Smooth muscle cell (in vitro differentiated cells): ENCODE data around the gene SEZ6L2. TPM values are rescaled to one million over a fixed set of nuclear protein-coding genes. Genes with fewer than 3 reads are reported as not detected.

Source experiments
- DNase-seq: peaks from one replicate; lab custom pipeline; 2025; ENCODE audit not compliant: unreplicated experiment; lab: John Stamatoyannopoulos, UW
- H2AFZ ChIP-seq: fragments of 200-600 bp; sonication (generic); 2 replicates; pipeline ENCODE4 v1.6.0; 2016; ENCODE audit warnings: antibody characterized with exemption, low read depth, mild to moderate bottlenecking
- H3F3A ChIP-seq: fragments of 200-600 bp; sonication (generic); 2 replicates; pipeline ENCODE4 v1.6.0; 2017; ENCODE audit warnings: antibody characterized with exemption, low read depth
- H3K27ac ChIP-seq: fragments of 200-600 bp; sonication (generic); 2 replicates; pipeline ENCODE4 v1.5.1; 2016; ENCODE audit warnings: low read depth, mild to moderate bottlenecking
- H3K27me3 ChIP-seq: fragments of 200-600 bp; sonication (generic); 2 replicates; pipeline ENCODE4 v1.6.1; 2016; ENCODE audit warnings: low read depth, mild to moderate bottlenecking
- H3K36me3 ChIP-seq: fragments of 200-600 bp; sonication (generic); 2 replicates; pipeline ENCODE4 v1.5.1; 2016; ENCODE audit warnings: low read depth
- H3K4me1 ChIP-seq: fragments of 200-600 bp; sonication (generic); 2 replicates; pipeline ENCODE4 v1.5.1; 2016; ENCODE audit warnings: low read depth
- H3K4me2 ChIP-seq: fragments of 200-600 bp; sonication (generic); 2 replicates; pipeline ENCODE4 v1.6.0; 2016; ENCODE audit warnings: mild to moderate bottlenecking
- H3K4me3 ChIP-seq: fragments of 200-600 bp; sonication (generic); 2 replicates; pipeline ENCODE4 v1.5.1; 2016; ENCODE audit warnings: mild to moderate bottlenecking
- H3K79me2 ChIP-seq: fragments of 200-600 bp; sonication (generic); 2 replicates; pipeline ENCODE4 v1.6.0; 2016; ENCODE audit warnings: low read depth, mild to moderate bottlenecking
- H3K9ac ChIP-seq: fragments of 200-600 bp; sonication (generic); 2 replicates; pipeline ENCODE4 v1.6.0; 2016; ENCODE audit warnings: low read depth
- H3K9me3 ChIP-seq: fragments of 200-600 bp; sonication (generic); replicated peaks from 2 replicates; pipeline ENCODE4 v1.5.1; 2016; ENCODE audit warnings: low read depth
- H4K20me1 ChIP-seq: fragments of 200-600 bp; sonication (generic); 2 replicates; pipeline ENCODE4 v1.6.0; 2016; ENCODE audit warnings: low read depth
- WGBS: methylation state at CpG from one replicate; pipeline ENCODE4 v1.1.7; 2016; ENCODE audit warnings: low lambda C conversion rate; 5-methylcytosine and 5-hydroxymethylcytosine counted together
- polyA plus RNA-seq: library from polyadenylated mRNA; unstranded; fragments of >200 nt; fragmentation: Nextera tagmentation; extraction: Ambion mirVana; gene quantifications from 2 replicates; pipeline ENCODE4 v1.2.1, GENCODE V29; 2016
- total RNA-seq: library from RNA; depleted of rRNA; stranded (reverse); fragments of >200 nt; gene quantifications from 2 replicates; pipeline ENCODE4 v1.2.3, GENCODE V29; 2014
- TF ChIP-seq, protein P1 (sequence below): fragments of 200-600 bp; sonication (generic); IDR thresholded peaks from 2 replicates; pipeline ENCODE4 v1.5.1; 2017; ENCODE audit warnings: borderline replicate concordance, mild to moderate bottlenecking, antibody characterized with exemption; ENCODE audit not compliant: insufficient read depth, poor library complexity, severe bottlenecking

Gene SEZ6L2
- total and polyA plus RNA-seq, 2 experiments from 2014 or later, result 46.1 to 178 TPM

DNA sequence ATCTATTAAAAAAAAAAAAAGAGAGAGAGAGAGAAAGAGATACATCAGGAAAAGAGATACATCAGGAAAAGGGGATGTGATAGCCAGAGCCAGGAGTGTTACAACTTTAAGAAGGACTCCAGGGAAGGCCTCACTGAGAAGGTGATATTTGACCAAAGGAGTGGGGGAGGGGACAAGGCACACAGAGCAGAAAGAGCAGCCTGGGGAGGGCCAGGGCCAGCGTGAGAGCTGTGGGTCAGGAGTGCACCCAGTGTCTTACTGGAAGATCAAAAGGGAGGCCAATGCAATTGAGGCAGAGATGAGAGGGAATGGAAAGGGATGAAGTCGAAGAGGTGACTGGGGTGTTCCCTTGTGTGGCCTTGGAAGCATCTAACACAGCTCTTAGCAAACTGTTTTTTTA lies 8.6 kb upstream of the SEZ6L2 start:
- TF ChIP-seq, protein P1, sequence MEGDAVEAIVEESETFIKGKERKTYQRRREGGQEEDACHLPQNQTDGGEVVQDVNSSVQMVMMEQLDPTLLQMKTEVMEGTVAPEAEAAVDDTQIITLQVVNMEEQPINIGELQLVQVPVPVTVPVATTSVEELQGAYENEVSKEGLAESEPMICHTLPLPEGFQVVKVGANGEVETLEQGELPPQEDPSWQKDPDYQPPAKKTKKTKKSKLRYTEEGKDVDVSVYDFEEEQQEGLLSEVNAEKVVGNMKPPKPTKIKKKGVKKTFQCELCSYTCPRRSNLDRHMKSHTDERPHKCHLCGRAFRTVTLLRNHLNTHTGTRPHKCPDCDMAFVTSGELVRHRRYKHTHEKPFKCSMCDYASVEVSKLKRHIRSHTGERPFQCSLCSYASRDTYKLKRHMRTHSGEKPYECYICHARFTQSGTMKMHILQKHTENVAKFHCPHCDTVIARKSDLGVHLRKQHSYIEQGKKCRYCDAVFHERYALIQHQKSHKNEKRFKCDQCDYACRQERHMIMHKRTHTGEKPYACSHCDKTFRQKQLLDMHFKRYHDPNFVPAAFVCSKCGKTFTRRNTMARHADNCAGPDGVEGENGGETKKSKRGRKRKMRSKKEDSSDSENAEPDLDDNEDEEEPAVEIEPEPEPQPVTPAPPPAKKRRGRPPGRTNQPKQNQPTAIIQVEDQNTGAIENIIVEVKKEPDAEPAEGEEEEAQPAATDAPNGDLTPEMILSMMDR, result no peak
- H3K4me2 ChIP-seq, result no peak overlapping the region

DNA sequence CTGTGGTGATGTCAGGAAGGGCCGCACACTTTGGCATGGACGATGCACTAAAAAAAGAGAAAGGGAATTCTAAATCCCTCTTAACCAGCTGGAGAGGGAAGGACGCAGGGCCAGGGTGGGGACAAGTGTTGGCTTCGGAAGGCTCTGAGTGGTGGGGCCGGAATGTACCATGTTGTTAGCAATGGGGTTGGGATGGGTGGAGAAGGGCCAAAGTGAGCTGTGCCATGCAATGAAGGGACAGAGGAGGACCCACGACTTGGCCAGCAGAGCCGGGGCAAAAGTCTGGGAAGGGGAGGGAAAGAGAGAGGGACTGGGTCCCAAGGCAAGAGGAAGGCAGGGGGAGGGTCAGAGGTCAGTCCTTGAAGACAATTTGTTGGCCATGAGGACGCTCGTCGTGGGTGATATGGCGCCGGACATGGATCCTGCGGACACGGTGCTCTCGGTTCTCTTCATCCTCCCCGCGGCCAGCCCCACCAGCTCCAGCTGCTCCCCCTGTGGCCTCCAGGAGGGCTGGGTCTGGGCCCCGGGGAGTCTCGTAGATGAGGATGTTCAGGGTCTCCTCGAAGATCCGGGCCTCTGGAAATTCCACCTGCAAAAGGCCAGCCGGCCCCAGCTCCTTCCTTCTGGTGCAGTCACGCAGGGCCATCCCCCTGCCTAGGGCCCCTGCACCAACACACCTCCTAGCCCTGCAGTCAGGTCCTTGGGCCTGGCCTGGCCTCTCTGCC lies 7.3 kb upstream of the SEZ6L2 start:
- H3F3A ChIP-seq, result no peaks in the 10 kb centered on the region
- H3K4me3 ChIP-seq, result no peak overlapping the region
- H3K9ac ChIP-seq, result no peak overlapping the region
- H3K9me3 ChIP-seq, result no peaks in the 10 kb centered on the region
- no peak overlapping the region for H3K4me2 ChIP-seq
- WGBS, result 93% methylated on average over 20 of the region's 23 CpGs
- TF ChIP-seq, protein P1, result no peak
- H3K79me2 ChIP-seq, result peaks cover 21% of the 10 kb centered on the region
- H2AFZ ChIP-seq, result no peak overlapping the region
- no peaks in the 10 kb centered on the region for H3K36me3 ChIP-seq
- H4K20me1 ChIP-seq, result peaks cover 3% of the 10 kb centered on the region
- no peak overlapping the region for H3K27ac ChIP-seq
- H3K4me1 ChIP-seq, result no peaks in the 10 kb centered on the region
- no peak for DNase-seq
- H3K27me3 ChIP-seq, result no peaks in the 10 kb centered on the region

More for the DNA sequence above, 8.6 kb upstream of the SEZ6L2 start:
- Histone ChIP-seq H3K9ac (no peak overlapping the region), H3K36me3 (no peaks in the 10 kb centered on the region), H3K9me3 (no peaks in the 10 kb centered on the region), H3K79me2 (peaks cover 9% of the 10 kb centered on the region), H3K27me3 (no peaks in the 10 kb centered on the region), H3K27ac (no peak overlapping the region), H3K4me3 (no peak overlapping the region), H2AFZ (no peak overlapping the region), H4K20me1 (no peaks in the 10 kb centered on the region), H3K4me1 (no peaks in the 10 kb centered on the region), H3F3A (no peaks in the 10 kb centered on the region)
- 79% methylated on average over 2 of the region's 2 CpGs for WGBS
- no peak for DNase-seq

DNA sequence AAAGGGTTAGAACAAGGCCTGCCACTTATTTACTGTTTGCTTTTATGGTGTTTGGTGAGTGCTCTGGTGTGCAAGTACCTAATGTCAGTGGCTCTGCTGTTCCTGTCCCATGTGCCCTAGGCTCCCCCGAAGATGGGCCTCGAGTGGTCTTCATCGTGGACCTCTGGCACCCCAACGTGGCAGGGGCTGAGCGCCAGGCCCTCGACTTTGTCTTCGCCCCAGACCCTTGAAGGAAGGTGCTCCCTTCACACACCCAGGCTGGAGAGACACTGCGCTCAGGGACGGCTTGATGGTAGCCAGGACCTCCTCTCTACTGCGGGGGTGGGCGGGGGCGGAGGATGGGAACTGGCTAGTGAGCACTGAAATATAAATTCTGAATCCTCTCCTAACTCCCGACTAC lies 6.3 kb upstream of the SEZ6L2 start:
- TF ChIP-seq, protein P1, result no peak

DNA sequence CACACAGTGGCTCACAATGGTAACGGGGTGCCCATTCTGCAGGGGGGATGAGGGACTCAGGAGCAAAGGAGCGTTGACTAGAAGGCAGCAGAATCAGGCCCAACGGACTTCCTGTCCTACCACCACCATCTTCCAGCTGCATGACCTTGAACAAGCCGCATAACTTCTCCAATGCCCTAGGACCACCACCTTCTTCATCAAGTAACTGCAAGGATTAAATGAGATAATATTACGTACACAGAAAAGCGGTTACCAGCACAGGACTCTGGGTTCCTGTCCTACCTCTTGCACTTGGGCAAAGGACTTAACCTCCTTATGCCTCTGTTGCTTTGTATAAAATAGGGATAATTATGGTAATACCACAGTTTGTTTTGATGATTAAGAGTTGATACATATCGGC lies 5.6 kb upstream of the SEZ6L2 start:
- Histone ChIP-seq H3K4me2 (no peak overlapping the region), H3K79me2 (peaks cover 23% of the 10 kb centered on the region), H4K20me1 (peaks cover 3% of the 10 kb centered on the region), H3K4me3 (no peak overlapping the region), H3K9ac (no peak overlapping the region), H3K36me3 (no peaks in the 10 kb centered on the region), H3K4me1 (no peaks in the 10 kb centered on the region), H3K27ac (no peak overlapping the region), H3K9me3 (no peaks in the 10 kb centered on the region), H3F3A (no peaks in the 10 kb centered on the region), H2AFZ (no peak overlapping the region), H3K27me3 (no peaks in the 10 kb centered on the region)
- DNase-seq, result no peak
- 98% methylated on average over 7 of the region's 7 CpGs for WGBS
- TF ChIP-seq, protein P1, result no peak

More for the DNA sequence above, 6.3 kb upstream of the SEZ6L2 start:
- H3K27ac ChIP-seq, result no peak overlapping the region
- H2AFZ ChIP-seq, result no peak overlapping the region
- H3F3A ChIP-seq, result no peaks in the 10 kb centered on the region
- H3K36me3 ChIP-seq, result no peaks in the 10 kb centered on the region
- peaks cover 23% of the 10 kb centered on the region for H3K79me2 ChIP-seq
- no peaks in the 10 kb centered on the region for H3K4me1 ChIP-seq
- no peak for DNase-seq
- no peak overlapping the region for H3K4me3 ChIP-seq
- H3K9me3 ChIP-seq, result no peaks in the 10 kb centered on the region
- no peak overlapping the region for H3K9ac ChIP-seq
- 92% methylated on average over 13 of the region's 13 CpGs for WGBS
- no peaks in the 10 kb centered on the region for H3K27me3 ChIP-seq
- H4K20me1 ChIP-seq, result peaks cover 3% of the 10 kb centered on the region
- H3K4me2 ChIP-seq, result no peak overlapping the region
